HG03097 (cell line): ENCODE results near the gene MUC6.

ENCODE experiments used
- ATAC-seq: cut with Tn5 transposase; IDR thresholded peaks from one replicate; pipeline ENCODE4 v1.9.1; 2021; ENCODE audit not compliant: unreplicated experiment, low FRiP score

The MUC6 gene

GRCh38 chr11:1036303-1036923 lies at the start of gene MUC6:
TSS of gene MUC6 (minus strand) at chr11:1036718. CDS start at chr11:1036655, 63 bp downstream.
- no peak for ATAC-seq

GRCh38 chr11:1085440-1086170 lies 49.1 kb upstream of the MUC6 start:
- no peak for ATAC-seq

GRCh38 chr11:1084561-1085439 lies 48.3 kb upstream of the MUC6 start:
- ATAC-seq: no peak

GRCh38 chr11:1083621-1084551 lies 47.4 kb upstream of the MUC6 start:
- no peak for ATAC-seq

- ATAC-seq: no peak
Measured at GRCh38 chr11:1082728-1083620, 46.5 kb upstream of the MUC6 start.

- ATAC-seq: no peak
Measured at GRCh38 chr11:1082346-1082727, 45.8 kb upstream of the MUC6 start.

- ATAC-seq: no peak
Measured at GRCh38 chr11:1081601-1082311, 45.2 kb upstream of the MUC6 start.

GRCh38 chr11:1078191-1078601 lies 41.7 kb upstream of the MUC6 start:
- ATAC-seq: no peak

GRCh38 chr11:1077417-1078119 lies 41.0 kb upstream of the MUC6 start:
- ATAC-seq: no peak

- no peak for ATAC-seq
Measured at GRCh38 chr11:1077033-1077416, 40.5 kb upstream of the MUC6 start.

GRCh38 chr11:1076061-1076665 lies 39.6 kb upstream of the MUC6 start:
- ATAC-seq: no peak

- no peak for ATAC-seq
Measured at GRCh38 chr11:1075341-1075911, 38.9 kb upstream of the MUC6 start.

GRCh38 chr11:1074244-1075221 lies 38.0 kb upstream of the MUC6 start, which contains the start of gene MUC2:
TSS of gene MUC2 (plus strand) at chr11:1074874.
- ATAC-seq: no peak

- no peak for ATAC-seq
Measured at GRCh38 chr11:1073851-1074243, 37.3 kb upstream of the MUC6 start.

- no peak for ATAC-seq
Measured at GRCh38 chr11:1073261-1073724, 36.8 kb upstream of the MUC6 start.

- ATAC-seq: no peak
Measured at GRCh38 chr11:1072821-1073231, 36.3 kb upstream of the MUC6 start.
